ENCODE measurements around the gene SELENOI.
"Not testable (repeated sequence)": the region's sequence is repeated elsewhere in the genome, so short reads cannot be mapped to it uniquely, and the experiment has no call there.

Gene SELENOI

DNA sequence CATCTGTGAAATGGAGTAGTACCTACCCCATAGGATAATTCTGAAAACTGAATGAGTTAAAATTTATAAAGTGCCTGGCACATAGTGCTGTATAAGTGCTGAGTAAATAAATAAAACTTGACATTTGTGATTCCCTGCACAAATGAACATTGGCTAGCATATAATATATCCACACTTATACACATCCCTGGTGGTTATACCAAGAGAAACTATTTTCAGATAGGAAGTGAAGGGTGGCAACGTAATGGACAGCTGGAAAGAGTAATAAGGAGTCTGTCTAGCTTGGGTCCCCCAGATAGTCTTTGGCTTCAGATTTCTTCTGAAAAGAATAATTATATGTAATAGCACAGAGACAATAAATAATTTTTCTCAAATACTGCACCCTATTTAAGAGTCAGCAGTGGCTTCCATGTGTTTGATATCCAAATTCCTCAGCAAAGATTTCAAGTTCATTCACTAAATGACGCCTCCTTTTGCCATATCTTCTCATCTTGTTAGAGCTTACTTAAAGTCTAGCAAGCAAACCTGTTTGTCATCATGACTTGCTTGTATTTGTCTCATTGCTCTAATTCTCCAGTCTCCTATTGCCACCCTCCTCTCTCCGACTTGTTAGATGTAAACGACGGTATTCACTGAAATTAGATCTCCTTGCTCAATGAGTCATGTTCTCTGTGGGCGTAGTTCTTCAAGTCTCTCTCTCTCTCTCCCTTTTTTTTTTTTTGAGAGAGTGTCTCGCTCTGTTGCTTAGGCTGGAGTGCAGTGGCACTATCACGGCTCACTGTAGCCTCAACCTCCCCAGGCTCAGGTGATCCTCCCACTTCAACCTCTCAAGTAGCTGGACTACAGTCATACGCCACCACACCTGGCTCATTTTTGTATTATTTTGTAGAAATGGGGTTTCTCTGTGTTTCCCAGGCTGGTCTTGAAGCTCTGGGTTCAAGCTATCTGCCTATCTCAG is 9.4 kb downstream of the SELENOI start:
- DNase-seq (ENCODE audit: extremely low read depth in 1 of 2, low read depth in 1 of 2): no peak

DNA sequence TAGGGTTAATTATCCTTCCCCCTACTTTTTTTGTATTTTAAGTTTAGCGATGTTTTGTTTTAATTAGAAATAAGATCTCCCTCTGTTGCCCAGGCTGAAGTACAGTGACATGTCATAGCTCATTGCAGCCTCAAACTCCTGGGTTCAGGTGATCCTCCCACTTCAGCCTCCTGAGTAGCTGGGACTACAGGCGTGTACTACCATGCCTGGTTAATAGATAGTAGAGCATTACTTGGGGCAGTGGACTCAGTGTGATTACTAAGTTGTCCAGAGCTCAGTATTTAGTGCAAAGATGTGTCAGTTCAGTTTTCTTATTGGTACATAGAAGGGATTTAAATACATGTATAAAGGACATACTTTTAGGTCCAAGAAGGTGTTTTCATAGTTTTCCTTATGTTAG is 10.2 kb downstream of the SELENOI start:
- DNase-seq (ENCODE audit: extremely low read depth in 1 of 2, low read depth in 1 of 2): no peak

DNA sequence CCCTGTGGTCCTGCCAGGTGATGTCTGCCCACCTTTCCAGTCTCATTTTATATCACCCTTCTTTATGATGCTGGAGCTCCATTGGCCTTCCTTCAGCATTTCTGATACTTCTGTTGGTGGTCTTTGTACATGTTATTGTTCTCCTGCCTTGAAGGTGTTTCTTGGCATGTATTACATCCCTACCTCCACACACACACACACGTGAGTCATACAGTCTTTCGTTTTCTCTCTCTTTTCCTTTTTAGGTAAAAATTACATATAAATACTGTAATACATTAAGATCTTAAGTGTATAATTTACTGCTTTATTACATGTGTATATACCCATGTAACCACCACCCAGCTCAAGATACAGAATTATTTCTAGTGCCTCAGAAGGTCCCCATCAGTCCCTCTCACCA is 10.8 kb downstream of the SELENOI start:
- DNase-seq (ENCODE audit: extremely low read depth in 1 of 2, low read depth in 1 of 2): no peak

DNA sequence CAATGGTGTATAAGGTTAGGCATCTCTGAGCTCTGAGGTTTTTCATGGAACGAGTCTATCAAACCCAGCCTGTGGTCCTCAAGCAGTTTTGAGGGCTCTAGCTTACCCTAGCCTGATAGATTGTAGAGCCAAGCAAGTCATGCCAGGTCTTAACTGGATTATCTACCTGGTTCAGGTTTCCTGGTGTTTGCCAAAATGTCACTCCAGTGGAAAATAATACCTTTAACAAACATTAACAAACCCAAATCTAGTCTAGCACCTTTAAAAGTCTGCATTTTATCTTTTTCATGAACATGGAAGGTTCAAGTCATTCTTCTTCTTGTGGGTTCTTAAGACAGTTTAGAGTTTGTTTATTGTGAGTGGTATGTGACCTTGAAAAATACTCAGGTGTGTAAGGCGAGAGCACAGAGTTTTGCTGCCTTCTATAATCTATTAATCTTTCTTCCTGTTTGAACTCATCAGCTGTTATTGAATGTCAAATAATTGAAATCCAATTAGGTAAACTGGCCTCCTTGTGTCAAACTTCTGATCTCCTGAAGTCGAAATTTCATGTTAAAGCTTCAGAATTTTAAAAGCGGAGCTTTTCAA is 14.0 kb downstream of the SELENOI start:
- DNase-seq (ENCODE audit: extremely low read depth in 1 of 2, low read depth in 1 of 2): no peak

DNA sequence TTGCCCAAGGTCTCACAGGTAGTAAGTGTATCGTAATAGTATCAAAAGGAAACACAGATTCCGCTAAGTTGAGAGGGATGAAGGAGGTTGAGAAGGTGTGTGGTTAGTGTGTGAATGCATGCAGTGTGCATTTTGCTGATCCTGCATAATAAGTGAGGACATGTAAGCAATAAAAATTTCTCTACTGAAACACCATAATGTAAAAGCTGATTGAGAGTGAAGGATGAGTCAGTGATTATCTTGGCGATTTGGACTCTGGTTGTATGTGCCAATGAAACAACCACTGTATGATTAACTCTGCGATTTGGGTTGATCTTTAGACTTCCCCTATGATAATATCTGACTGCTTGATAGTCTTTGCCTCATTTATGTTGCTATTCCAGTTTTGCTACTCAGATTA is 17.4 kb downstream of the SELENOI start:
- DNase-seq (ENCODE audit: extremely low read depth in 1 of 2, low read depth in 1 of 2): no peak

DNA sequence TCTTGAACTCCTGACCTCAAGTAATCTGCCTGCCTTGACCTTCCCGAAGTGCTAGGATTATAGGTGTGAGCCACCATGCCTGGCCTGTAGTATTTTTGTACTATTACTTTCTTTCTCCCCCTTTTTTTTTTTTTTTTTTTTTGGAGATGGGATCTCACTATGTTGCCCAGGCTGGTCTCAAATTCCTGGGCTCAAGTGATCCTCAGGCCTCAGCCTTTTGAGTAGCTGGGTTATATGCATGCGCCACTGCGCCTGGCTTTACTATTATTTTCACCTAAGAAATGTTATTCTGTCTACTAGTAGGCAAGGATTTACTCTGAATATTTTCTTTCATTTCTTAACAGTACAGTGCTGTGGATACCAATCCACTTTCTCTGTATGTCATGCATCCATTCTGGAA is 18.0 kb downstream of the SELENOI start:
- no peak for DNase-seq (ENCODE audit: extremely low read depth in 1 of 2, low read depth in 1 of 2)

DNA sequence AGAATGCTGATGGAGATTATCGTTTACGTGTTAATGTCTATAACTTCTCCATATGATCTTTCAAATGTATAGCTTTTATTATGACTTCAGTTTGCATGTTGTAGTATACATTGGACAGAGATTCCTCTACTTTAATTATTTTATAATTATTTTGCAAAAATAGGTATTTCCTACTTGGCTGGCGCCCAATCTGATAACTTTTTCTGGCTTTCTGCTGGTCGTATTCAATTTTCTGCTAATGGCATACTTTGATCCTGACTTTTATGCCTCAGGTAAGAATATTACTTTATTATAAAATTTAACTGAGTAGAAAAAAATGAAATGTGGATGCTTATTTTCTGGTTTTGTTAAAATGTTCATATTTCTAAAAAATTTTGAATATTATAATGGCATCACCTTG is 18.7 kb downstream of the SELENOI start:
- no peak for DNase-seq (ENCODE audit: extremely low read depth in 1 of 2, low read depth in 1 of 2)

DNA sequence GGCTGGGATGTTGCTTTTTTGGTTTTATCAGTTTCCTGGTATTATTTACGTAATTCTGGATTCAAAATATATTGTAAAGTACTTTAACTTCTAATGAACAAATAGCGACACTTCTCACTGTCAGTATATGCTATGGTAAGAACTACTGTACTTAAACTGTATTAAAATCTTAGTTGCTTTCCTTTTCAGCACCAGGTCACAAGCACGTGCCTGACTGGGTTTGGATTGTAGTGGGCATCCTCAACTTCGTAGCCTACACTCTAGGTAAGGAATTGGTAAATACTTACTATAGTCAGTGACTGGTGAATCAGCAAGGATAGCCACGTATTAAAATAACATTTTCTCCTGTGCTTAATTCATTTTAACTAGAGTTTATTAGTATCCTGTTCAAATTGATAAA is 21.0 kb downstream of the SELENOI start:
- DNase-seq (ENCODE audit: extremely low read depth in 1 of 2, low read depth in 1 of 2): no peak

DNA sequence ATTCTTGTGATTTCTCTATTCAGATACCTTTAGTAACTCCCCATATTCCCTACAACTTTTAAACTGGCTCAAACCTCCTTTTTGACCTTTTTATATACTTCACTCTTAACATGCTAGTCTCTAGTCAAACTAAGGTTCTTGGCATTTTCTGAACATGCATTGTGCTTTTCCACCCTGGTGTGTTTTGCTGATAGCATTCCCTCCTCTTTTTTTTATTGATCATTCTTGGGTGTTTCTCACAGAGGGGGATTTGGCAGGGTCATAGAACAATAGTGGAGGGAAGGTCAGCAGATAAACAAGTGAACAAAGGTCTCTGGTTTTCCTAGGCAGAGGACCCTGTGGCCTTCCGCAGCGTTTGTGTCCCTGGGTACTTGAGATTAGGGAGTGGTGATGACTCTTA is 23.7 kb downstream of the SELENOI start:
- not testable (repeated sequence) for DNase-seq (ENCODE audit: extremely low read depth in 1 of 2, low read depth in 1 of 2)

DNA sequence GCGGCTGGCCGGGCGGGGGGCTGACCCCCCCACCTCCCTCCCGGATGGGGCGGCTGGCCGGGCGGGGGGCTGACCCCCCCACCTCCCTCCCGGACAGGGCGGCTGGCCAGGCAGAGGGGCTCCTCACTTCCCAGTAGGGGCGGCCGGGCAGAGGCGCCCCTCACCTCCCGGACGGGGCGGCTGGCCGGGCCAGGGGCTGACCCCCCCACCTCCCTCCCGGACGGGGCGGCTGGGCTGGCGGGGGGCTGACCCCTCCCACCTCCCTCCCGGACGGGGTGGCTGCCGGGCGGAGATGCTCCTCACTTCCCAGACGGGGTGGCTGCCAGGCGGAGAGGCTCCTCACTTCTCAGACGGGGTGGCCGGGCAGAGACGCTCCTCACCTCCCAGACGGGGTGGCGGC is 25.0 kb downstream of the SELENOI start:
- DNase-seq (ENCODE audit: extremely low read depth in 1 of 2, low read depth in 1 of 2): not testable (repeated sequence)

DNA sequence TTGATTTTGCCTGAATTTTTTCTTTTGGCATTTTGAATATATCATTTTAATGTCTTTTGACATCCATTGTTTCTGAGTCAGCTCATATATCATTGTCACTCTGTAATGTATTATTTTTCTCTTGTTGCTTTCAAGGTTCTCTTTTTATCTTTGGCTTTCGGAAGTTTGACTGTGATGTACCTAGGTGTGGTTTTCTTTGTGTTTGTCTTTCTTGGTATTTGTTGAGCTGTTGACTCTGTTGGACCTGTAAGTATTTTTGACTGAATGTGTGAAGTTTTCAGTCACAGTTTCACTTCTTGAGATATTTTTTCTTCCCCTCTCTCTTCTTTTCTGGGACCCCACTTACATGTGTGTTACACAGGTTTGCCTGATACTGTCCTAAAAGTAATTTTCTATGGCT is 30.9 kb downstream of the SELENOI start:
- no peak for DNase-seq (ENCODE audit: extremely low read depth in 1 of 2, low read depth in 1 of 2)

DNA sequence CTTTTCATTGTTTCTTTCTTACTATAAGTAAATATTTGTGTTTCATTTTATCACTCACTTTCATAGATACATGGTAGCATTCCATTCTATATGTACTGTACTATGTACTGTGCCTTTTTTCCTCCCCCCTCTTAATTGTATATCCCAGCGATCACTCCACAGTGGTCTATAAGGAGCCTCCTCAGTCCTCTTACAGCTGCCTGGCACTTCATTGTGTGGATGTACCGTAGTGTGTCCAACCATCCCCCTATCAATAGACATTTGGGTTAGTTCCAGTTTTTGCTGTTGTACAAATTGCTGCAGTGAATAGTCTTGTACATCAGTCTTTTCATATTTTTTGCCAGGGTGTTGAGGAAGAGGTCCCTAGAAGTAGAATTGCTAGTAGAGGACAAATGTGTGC is 34.3 kb downstream of the SELENOI start:
- DNase-seq (ENCODE audit: extremely low read depth in 1 of 2, low read depth in 1 of 2): no peak

DNA sequence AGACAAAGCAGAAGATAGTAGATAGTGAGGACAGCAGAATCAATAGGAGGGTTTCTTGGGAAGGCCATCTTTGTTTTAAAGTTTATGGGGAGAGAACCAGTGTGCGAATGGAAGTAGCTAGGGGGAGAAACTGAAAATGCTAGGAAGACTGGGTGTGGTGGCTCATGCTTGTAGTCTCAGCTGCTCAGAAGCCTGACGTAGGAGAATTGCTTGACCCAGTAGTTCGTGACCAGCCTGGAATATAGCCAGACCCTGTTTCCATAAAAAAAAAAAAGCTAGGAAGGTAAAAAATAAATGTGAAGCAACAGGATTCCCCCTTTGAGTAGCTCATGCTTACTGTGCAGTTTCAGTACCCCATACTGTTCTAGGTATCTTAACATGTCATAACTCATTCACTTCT is 36.6 kb downstream of the SELENOI start:
- DNase-seq (ENCODE audit: extremely low read depth in 1 of 2, low read depth in 1 of 2): no peak

DNA sequence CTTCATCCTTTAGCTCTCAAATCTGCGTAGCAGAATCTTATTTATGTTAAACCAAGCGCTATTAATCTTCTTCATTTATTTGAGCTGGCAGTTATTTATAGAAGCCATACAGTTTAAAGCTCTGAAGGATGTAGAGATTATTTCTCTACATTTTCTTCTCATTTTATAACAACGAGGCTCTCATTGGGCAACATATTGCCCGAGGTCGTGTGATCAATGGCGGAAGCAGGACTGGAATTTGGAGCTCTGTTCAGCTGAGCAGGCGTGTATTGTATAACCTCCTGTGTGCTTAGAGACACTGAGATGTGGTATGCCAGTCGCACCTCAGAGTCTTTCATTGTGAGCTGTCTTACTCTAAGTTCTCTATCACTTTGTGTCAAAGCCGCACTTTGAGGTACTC is 38.2 kb downstream of the SELENOI start:
- DNase-seq (ENCODE audit: extremely low read depth in 1 of 2, low read depth in 1 of 2): no peak

DNA sequence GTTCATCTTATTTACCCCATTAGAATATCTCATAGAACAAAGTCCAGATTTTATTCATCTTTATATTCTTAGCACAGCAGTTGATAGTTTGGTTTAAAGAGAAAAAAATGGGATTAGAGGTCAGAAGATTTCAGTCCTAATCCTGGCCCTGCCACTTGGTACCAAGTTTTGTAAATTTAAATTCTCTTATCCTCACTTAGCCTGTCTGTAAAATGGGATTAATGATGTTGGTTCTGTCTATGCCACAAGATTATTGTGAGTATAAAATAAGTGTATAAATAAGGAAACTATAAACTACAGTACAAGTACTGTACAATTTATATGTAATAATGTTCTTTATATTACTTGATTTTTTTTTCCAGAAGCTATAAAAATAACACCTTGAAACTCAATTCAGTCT is 38.7 kb downstream of the SELENOI start:
- DNase-seq (ENCODE audit: extremely low read depth in 1 of 2, low read depth in 1 of 2): no peak

DNA sequence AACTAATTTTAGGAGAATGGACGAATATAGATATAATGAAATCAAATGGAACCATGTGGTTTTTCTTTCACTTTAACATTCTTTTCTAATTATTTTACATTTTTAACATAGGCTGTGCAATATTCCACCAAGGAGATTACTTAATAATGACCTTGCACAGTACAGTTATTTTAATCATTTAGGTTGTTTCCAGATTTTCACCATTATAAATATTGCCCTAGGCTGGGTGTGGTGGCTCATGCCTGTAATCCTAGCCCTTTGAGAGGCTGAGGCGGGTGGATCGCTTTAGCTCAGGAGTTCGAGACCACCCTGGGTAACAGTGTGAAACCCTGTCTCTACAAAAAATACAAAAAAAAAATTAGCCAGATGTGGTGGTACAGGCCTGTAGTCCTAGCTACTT is 41.2 kb downstream of the SELENOI start:
- DNase-seq (ENCODE audit: extremely low read depth in 1 of 2, low read depth in 1 of 2): no peak

DNA sequence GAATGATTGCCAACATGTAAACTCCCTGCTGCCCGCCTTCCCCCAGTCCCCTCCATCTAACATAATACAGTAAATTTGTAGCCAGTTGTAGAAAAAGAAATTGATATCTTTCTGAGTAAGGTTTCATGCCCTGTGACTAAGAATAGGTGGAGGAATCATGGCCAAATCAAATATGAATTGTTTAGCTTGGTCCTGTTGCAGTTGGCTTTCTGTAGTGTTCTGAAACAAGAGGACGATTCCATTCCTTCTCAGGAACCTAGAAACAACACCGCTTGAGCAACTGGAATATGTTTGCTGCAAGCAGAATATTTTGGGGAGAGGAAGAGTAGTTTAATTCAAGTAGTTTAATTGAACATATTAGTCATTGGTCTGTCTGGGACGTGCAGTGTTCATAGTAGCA is 48.8 kb downstream of the SELENOI start:
- DNase-seq (ENCODE audit: extremely low read depth in 1 of 2, low read depth in 1 of 2): no peak

DNA sequence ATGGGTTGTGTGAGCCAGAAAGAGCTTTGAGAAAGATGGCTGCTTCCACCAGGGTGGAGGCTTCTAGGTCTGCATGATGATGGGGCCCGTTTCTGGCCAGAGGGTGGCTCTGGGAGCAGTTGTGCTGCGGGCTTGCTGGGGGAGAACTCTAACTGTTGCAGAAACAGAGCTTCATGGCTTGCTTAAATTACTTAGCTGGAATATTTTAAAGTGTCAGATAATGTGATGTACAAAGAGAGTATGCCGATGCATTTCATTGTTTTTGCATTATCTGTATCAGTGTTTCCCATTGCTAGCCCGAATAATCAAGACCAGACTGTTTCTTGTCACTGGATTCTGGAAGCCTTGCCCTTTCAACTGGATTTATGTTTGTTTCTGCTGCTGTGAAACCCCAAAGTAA is 49.5 kb downstream of the SELENOI start:
- DNase-seq (ENCODE audit: extremely low read depth in 1 of 2, low read depth in 1 of 2): no peak

DNA sequence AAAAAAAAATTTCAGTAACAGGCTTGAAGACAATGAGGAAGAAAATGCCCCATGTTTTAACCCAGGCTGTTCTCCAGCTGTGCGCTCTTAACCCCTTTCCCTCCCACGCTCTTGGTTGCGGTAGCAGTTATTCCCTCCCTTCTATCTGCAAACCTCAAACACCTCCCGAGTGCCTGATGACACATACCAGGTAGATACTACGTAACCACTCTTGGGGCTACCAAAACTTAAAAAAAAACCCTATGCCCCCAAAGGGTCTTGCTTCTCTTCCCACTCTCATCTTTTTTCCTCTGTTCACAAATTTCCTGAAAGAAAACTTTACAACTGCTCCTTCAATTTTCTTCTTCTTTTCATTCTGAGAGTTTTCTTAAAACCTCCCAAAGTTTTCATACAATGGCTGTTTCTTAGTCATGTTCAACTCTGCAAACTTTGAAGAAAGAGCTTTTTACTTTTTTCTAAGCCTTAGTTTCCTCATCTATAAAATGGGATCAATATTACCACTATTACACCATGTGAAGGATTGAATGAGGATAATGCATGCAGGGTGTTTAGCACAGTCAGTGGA is 50.9 kb downstream of the SELENOI start:
- no peak for DNase-seq (ENCODE audit: extremely low read depth in 1 of 2, low read depth in 1 of 2)

DNA sequence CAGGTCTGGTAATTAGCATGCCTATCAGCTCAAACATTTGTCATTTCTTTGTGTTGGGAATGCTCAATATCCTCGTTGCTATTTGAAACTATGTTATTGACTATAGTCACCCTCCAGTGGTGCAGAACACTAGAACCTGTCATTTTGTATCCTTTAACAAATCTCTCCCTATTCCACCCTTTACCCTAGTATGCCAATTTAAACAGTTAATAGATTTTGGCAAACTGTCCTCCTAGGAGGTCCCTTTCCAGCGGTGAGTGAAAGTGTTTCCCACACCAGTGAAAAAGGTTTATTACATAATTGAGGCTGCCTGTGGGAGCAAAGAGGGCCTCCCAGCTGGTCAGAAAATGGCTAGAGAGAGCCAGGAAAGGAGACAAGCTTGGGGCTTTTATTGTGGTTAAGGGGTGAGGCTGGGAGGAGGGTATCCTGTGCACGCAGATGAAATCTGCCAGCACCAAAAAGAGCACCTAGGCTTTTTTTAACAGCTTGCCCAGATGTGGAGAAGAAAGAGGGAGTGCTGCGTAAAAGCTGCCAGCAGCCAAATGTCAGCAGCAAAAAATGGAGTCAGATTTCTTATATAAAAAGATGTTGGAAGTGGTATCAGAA is 53.9 kb downstream of the SELENOI start:
- no peak for DNase-seq (ENCODE audit: extremely low read depth in 1 of 2, low read depth in 1 of 2)

DNA sequence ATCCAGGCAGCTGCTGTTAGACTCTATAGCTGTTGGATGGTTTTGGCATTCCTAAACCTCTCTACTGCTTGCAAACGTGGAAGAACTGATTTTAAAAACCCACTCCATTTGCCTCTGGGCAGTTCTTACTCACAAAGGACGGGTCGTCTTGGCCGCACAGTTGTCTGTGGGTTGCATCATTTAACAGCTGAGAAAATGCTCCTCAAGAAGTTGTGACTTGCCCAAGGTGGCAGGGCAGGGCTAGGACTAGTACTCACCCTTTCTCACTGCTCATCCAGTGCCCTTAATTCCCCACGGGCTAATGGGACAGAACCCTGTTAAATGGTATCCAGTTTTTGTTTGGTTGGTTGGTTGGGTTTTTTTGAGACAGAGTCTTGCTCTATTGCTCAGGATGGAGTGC is 54.8 kb downstream of the SELENOI start:
- DNase-seq (ENCODE audit: extremely low read depth in 1 of 2, low read depth in 1 of 2): no peak

Measured in activated CD8-positive, alpha-beta memory T cell treated with anti-CD3 and anti-CD28 coated beads for 1 hour (primary cell).